ENCODE measurements around the gene STAT5A.
A peak's percentile ranks its signal among the peaks of the same experiment; 100 is the strongest.

GRCh38 chr17:42334677-42335076 is 46.4 kb downstream of the STAT5A start:
- no peak for TF ChIP-seq YY1 (IDR thresholded peaks at IDR 0.05; ENCODE audit: low read depth)
- TF ChIP-seq CTCF (IDR thresholded peaks at IDR 0.05), result peak; percentile 53
- TF ChIP-seq, protein P1, sequence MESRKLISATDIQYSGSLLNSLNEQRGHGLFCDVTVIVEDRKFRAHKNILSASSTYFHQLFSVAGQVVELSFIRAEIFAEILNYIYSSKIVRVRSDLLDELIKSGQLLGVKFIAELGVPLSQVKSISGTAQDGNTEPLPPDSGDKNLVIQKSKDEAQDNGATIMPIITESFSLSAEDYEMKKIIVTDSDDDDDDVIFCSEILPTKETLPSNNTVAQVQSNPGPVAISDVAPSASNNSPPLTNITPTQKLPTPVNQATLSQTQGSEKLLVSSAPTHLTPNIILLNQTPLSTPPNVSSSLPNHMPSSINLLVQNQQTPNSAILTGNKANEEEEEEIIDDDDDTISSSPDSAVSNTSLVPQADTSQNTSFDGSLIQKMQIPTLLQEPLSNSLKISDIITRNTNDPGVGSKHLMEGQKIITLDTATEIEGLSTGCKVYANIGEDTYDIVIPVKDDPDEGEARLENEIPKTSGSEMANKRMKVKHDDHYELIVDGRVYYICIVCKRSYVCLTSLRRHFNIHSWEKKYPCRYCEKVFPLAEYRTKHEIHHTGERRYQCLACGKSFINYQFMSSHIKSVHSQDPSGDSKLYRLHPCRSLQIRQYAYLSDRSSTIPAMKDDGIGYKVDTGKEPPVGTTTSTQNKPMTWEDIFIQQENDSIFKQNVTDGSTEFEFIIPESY (IDR thresholded peaks at IDR 0.05; ENCODE audit: borderline replicate concordance, low read depth), result no peak
- TF ChIP-seq POLR2AphosphoS5 (IDR thresholded peaks at IDR 0.05; ENCODE audit: low read depth, low read length), result no peak
- TF ChIP-seq NRF1 (IDR thresholded peaks at IDR 0.05; ENCODE audit: low read depth, low read length), result no peak
- TF ChIP-seq CHD2 (IDR thresholded peaks at IDR 0.05; ENCODE audit: low read length, partially characterized antibody), result no peak
